Lower leg skin (tissue), 4 donors: ENCODE results near the gene SRD5A3. TPM values are rescaled to one million over a fixed set of nuclear protein-coding genes. Genes with fewer than 3 reads are reported as not detected.

Source experiments
- DNase-seq, 2 donors: peaks; one replicate each; pipeline ENCODE4 v3.0.0-alpha.2; 2019; ENCODE audit warnings: low spot score in 2 of 2
- H3K4me3 ChIP-seq: fragments of 200-600 bp; sonication (generic); 2 replicates; pipeline ENCODE4 v1.5.1; 2017; ENCODE audit warnings: mild to moderate bottlenecking, low read depth; ENCODE audit not compliant: poor library complexity, severe bottlenecking
- CTCF ChIP-seq, 3 donors: fragments of 450-650 bp; IDR thresholded peaks; one replicate each; pipeline ENCODE4 v1.5.1; 2016; ENCODE audit warnings: antibody characterized with exemption in 3 of 3, mild to moderate bottlenecking in 3 of 3, moderate library complexity in 2 of 3
- POLR2A ChIP-seq, 2 donors: fragments of 450-650 bp; IDR thresholded peaks; one replicate each; pipeline ENCODE4 v1.6.1; 2016 to 2017; ENCODE audit warnings: antibody characterized with exemption in 2 of 2, mild to moderate bottlenecking in 1 of 2, moderate library complexity in 1 of 2
- WGBS, 2 donors: methylation state at CpG; one replicate each; pipeline ENCODE4 v1.1.5; 2018; 5-methylcytosine and 5-hydroxymethylcytosine counted together
- intact Hi-C: fragments of 100-400 bp; cut with DNase I; formaldehyde crosslinking; loops from one replicate; pipeline ENCODE4 v1.15.0; 2023; ENCODE audit warnings: low total_unique reads
- total RNA-seq, 4 donors: library from RNA; depleted of rRNA; stranded (reverse); fragments of >200 nt; gene quantifications; one replicate each; pipeline ENCODE4 v1.1.0, GENCODE V29; 2016

The SRD5A3 gene
- total RNA-seq, 4 donors from 2014 or later: 6.9 to 21.7 (median 9.3) TPM

- intact Hi-C loops: loop anchor here (10.0 kb wide), 1 partner anchor 349 kb away; no protein-coding TSS in a partner anchor
- H3K4me3 ChIP-seq: no peak overlapping the region
- TF ChIP-seq CTCF (IDR thresholded peaks at IDR 0.05) (no peak), POLR2A (IDR thresholded peaks at IDR 0.05) (no peak)
- no peak for DNase-seq
Measured at GRCh38 chr4:55323375-55323774, 22.7 kb upstream of the SRD5A3 start.

GRCh38 chr4:55326629-55327028 lies 19.4 kb upstream of the SRD5A3 start:
- TF ChIP-seq POLR2A (IDR thresholded peaks at IDR 0.05) (no peak), CTCF (IDR thresholded peaks at IDR 0.05) (no peak)
- intact Hi-C loops: loop anchor here (10.0 kb wide), 1 partner anchor 352 kb away; no protein-coding TSS in a partner anchor

GRCh38 chr4:55329012-55329411 lies 17.0 kb upstream of the SRD5A3 start:
- no peak overlapping the region for H3K4me3 ChIP-seq
- DNase-seq: no peak
- intact Hi-C loops: loop anchor here (10.0 kb wide), 1 partner anchor 354 kb away; no protein-coding TSS in a partner anchor
- 87 to 92% methylated on average over 2 of the region's 2 CpGs for WGBS, 2 donors
- no peak for TF ChIP-seq CTCF (IDR thresholded peaks at IDR 0.05)
- TF ChIP-seq POLR2A (IDR thresholded peaks at IDR 0.05): no peak

More at GRCh38 chr4:55326629-55327028, 19.4 kb upstream of the SRD5A3 start:
- no peak overlapping the region for H3K4me3 ChIP-seq
- no peak for DNase-seq

- DNase-seq: no peak
- 64 to 74% methylated on average over 4 of the region's 4 CpGs for WGBS, 2 donors
- no peak overlapping the region for H3K4me3 ChIP-seq
- intact Hi-C loops: no loop called here
- no peak for TF ChIP-seq POLR2A (IDR thresholded peaks at IDR 0.05)
- TF ChIP-seq CTCF (IDR thresholded peaks at IDR 0.05): no peak
Measured at GRCh38 chr4:55330241-55330640, 15.8 kb upstream of the SRD5A3 start.

GRCh38 chr4:55336138-55337034 lies 9.7 kb upstream of the SRD5A3 start:
- 63 to 74% methylated on average over 22 of the region's 22 CpGs for WGBS, 2 donors
- no peak for TF ChIP-seq POLR2A (IDR thresholded peaks at IDR 0.05)
- TF ChIP-seq CTCF (IDR thresholded peaks at IDR 0.05): no peak
- no peak overlapping the region for H3K4me3 ChIP-seq
- intact Hi-C loops: no loop called here
- no peak for DNase-seq
